Right atrium auricular region (tissue), 2 donors: ENCODE measurements around the gene FANCE. TPM values are rescaled to one million over a fixed set of nuclear protein-coding genes. Genes with fewer than 3 reads are reported as not detected.
A peak's percentile ranks its signal among the peaks of the same experiment; 100 is the strongest.

Experiments
- DNase-seq: peaks from one replicate; pipeline ENCODE4 v3.0.0-alpha.2; 2019; ENCODE audit warnings: low spot score
- H3K27ac ChIP-seq, 2 donors: fragments of 200-600 bp; sonication (generic); 1 replicate in 1 of 2; 2 replicates in 1 of 2; pipeline ENCODE4 v1.5.1; 2016 to 2019
- H3K27me3 ChIP-seq, 2 donors: fragments of 200-600 bp; sonication (generic); one replicate each; pipeline versions ENCODE4 v1.5.1 to v1.6.0; 2017 to 2019
- H3K36me3 ChIP-seq: fragments of 200-600 bp; sonication (generic); one replicate; pipeline ENCODE4 v1.5.1; 2016
- H3K4me1 ChIP-seq, 2 donors: fragments of 200-600 bp; sonication (generic); one replicate each; pipeline versions ENCODE4 v1.5.1 to v1.6.0; 2017 to 2019
- H3K4me3 ChIP-seq, 2 donors: fragments of 200-600 bp; sonication (generic); 1 replicate in 1 of 2; 2 replicates in 1 of 2; pipeline ENCODE4 v1.5.1; 2017 to 2019; ENCODE audit warnings: mild to moderate bottlenecking in 1 of 2, moderate library complexity in 1 of 2
- H3K9me3 ChIP-seq, 2 donors: fragments of 200-600 bp; sonication (generic); one replicate each; pipeline ENCODE4 v1.5.1; 2019
- CTCF ChIP-seq, 2 donors: fragments of 200-600 bp; sonication (generic); IDR thresholded peaks; one replicate each; pipeline ENCODE4 v1.5.1; 2019; ENCODE audit warnings: antibody characterized with exemption in 2 of 2
- total RNA-seq, 2 donors: library from RNA; depleted of rRNA; stranded (reverse); fragments of >200 nt; gene quantifications; one replicate each; pipeline ENCODE4 v1.1.0, GENCODE V29; 2016

The FANCE gene
- total RNA-seq, 2 donors from 2014 or later: 3.4 to 3.5 TPM

- no peak for TF ChIP-seq CTCF (IDR thresholded peaks at IDR 0.05)
- H3K4me3 ChIP-seq: no peak overlapping the region
- peaks cover 0 to 10% of the 10 kb centered on the region in 2 donors for H3K4me1 ChIP-seq
- no peaks in the 10 kb centered on the region for H3K27me3 ChIP-seq
- H3K36me3 ChIP-seq: peaks cover 61% of the 10 kb centered on the region
- no peak for DNase-seq
- no peak overlapping the region for H3K27ac ChIP-seq
- no peaks in the 10 kb centered on the region for H3K9me3 ChIP-seq
These were observed 23.9 kb downstream of the FANCE start for GRCh38 chr6:35476004-35476403.

GRCh38 chr6:35477028-35477427, 24.9 kb downstream of the FANCE start:
- no peak for DNase-seq
- TF ChIP-seq CTCF (IDR thresholded peaks at IDR 0.05): no peak

GRCh38 chr6:35477551-35478179, 25.5 kb downstream of the FANCE start:
- Histone ChIP-seq H3K36me3 (peaks cover 47% of the 10 kb centered on the region), H3K9me3 (no peaks in the 10 kb centered on the region), H3K4me3 (no peak overlapping the region), H3K4me1 (peaks cover 0 to 13% of the 10 kb centered on the region in 2 donors), H3K27ac (no peak overlapping the region), H3K27me3 (no peaks in the 10 kb centered on the region)
- TF ChIP-seq CTCF (IDR thresholded peaks at IDR 0.05): no peak
- no peak for DNase-seq

More at GRCh38 chr6:35477028-35477427, 24.9 kb downstream of the FANCE start:
- H3K9me3 ChIP-seq: no peaks in the 10 kb centered on the region
- peaks cover 0 to 18% of the 10 kb centered on the region in 2 donors for H3K4me1 ChIP-seq
- H3K36me3 ChIP-seq: peaks cover 53% of the 10 kb centered on the region
- H3K27me3 ChIP-seq: no peaks in the 10 kb centered on the region
- no peak overlapping the region for H3K4me3 ChIP-seq
- H3K27ac ChIP-seq: no peak overlapping the region

GRCh38 chr6:35478259-35478658, 26.1 kb downstream of the FANCE start:
- H3K27me3 ChIP-seq: no peaks in the 10 kb centered on the region
- peaks cover 42% of the 10 kb centered on the region for H3K36me3 ChIP-seq
- no peaks in the 10 kb centered on the region for H3K9me3 ChIP-seq
- no peak for DNase-seq
- peaks cover 0 to 13% of the 10 kb centered on the region in 2 donors for H3K4me1 ChIP-seq
- H3K27ac ChIP-seq: no peak overlapping the region
- TF ChIP-seq CTCF (IDR thresholded peaks at IDR 0.05): no peak
- H3K4me3 ChIP-seq: no peak overlapping the region

- no peak overlapping the region for H3K27ac ChIP-seq
- H3K9me3 ChIP-seq: no peaks in the 10 kb centered on the region
- TF ChIP-seq CTCF (IDR thresholded peaks at IDR 0.05): no peak
These were observed 28.0 kb downstream of the FANCE start for GRCh38 chr6:35480176-35480575.

GRCh38 chr6:35481226-35481625, 29.1 kb downstream of the FANCE start:
- TF ChIP-seq CTCF (IDR thresholded peaks at IDR 0.05): no peak
- no peaks in the 10 kb centered on the region for H3K27me3 ChIP-seq
- no peaks in the 10 kb centered on the region for H3K9me3 ChIP-seq
- no peak overlapping the region for H3K4me3 ChIP-seq
- no peak for DNase-seq
- peak overlapping the region in 1 of 2 donors; percentile 4 for H3K27ac ChIP-seq
- peaks cover 0 to 30% of the 10 kb centered on the region in 2 donors for H3K4me1 ChIP-seq
- peaks cover 37% of the 10 kb centered on the region for H3K36me3 ChIP-seq

More at GRCh38 chr6:35480176-35480575, 28.0 kb downstream of the FANCE start:
- DNase-seq: no peak
- peaks cover 43% of the 10 kb centered on the region for H3K36me3 ChIP-seq
- no peaks in the 10 kb centered on the region for H3K27me3 ChIP-seq
- H3K4me3 ChIP-seq: no peak overlapping the region
- H3K4me1 ChIP-seq: peaks cover 0 to 19% of the 10 kb centered on the region in 2 donors
